GM12878 (cell line): ENCODE data around the gene CRTC1. TPM values are rescaled to one million over a fixed set of nuclear protein-coding genes. Genes with fewer than 3 reads are reported as not detected.

Experiments used
- IKZF2 ChIP-seq, 2 experiments: fragments of 450-650 bp; IDR thresholded peaks; 2 replicates each; pipeline ENCODE4 v1.6.1; 2017; ENCODE audit warnings: mild to moderate bottlenecking in 2 of 2, moderate library complexity in 2 of 2
- KDM1A ChIP-seq: fragments of 200-600 bp; sonication (generic); IDR thresholded peaks from 2 replicates; pipeline ENCODE4 v1.6.1; 2016; ENCODE audit warnings: borderline replicate concordance
- MXI1 ChIP-seq: fragments of 150-350 bp; IDR thresholded peaks from 2 replicates; pipeline ENCODE4 v1.6.1; 2011; ENCODE audit warnings: low read depth, mild to moderate bottlenecking, inconsistent platforms, low read length, improper control_type of control experiment
- MYC ChIP-seq: IDR thresholded peaks from 2 replicates; pipeline ENCODE4 v1.6.1; 2011; ENCODE audit warnings: mild to moderate bottlenecking, low read length, moderate library complexity, inconsistent platforms; ENCODE audit not compliant: insufficient read depth, insufficient replicate concordance, insufficient read length, severe bottlenecking
- PRDM15 ChIP-seq: fragments of 450-650 bp; formaldehyde crosslinking; IDR thresholded peaks from 2 replicates; pipeline ENCODE4 v1.4.0; 2020; ENCODE audit warnings: mild to moderate bottlenecking, moderate library complexity
- TARDBP ChIP-seq: IDR thresholded peaks from 2 replicates; pipeline ENCODE4 v1.6.1; 2016; ENCODE audit warnings: borderline replicate concordance
- polyA plus RNA-seq, 11 experiments: library from polyadenylated mRNA; depleted of rRNA in 4 of 11; unstranded in 6 of 11; stranded (reverse) in 5 of 11; fragments of >200 nt; fragmentation: Nextera tagmentation in 4 of 11; fragmentation: Illumina TruSeq in 1 of 11; extraction: Ambion mirVana in 4 of 11; extraction: Trizol in 1 of 11; gene quantifications; 1 replicate in 1 of 11; 2 replicates in 10 of 11; pipeline versions ENCODE4 v1.2.1 to v1.2.3, GENCODE V29; 2011 to 2016; ENCODE audit warnings: inconsistent platforms in 2 of 11, missing spikeins in 2 of 11, low read depth in 1 of 11
- total RNA-seq, 4 experiments: library from RNA; depleted of rRNA in 3 of 4; stranded (reverse); fragments of >200 nt in 3 of 4; fragmentation: Illumina TruSeq in 1 of 4; extraction: Trizol in 1 of 4; gene quantifications; 2 replicates each; pipeline versions ENCODE4 v1.2.1 to v1.2.3, GENCODE V29; 2013 to 2021

CRTC1 gene
- total and polyA plus RNA-seq, 10 of the 15 experiments (the other 5 are each of a cell fraction or from before 2014, with no cell fraction given): 0.02 to 4.6 (median 1.1) TPM; not detected in 1

DNA sequence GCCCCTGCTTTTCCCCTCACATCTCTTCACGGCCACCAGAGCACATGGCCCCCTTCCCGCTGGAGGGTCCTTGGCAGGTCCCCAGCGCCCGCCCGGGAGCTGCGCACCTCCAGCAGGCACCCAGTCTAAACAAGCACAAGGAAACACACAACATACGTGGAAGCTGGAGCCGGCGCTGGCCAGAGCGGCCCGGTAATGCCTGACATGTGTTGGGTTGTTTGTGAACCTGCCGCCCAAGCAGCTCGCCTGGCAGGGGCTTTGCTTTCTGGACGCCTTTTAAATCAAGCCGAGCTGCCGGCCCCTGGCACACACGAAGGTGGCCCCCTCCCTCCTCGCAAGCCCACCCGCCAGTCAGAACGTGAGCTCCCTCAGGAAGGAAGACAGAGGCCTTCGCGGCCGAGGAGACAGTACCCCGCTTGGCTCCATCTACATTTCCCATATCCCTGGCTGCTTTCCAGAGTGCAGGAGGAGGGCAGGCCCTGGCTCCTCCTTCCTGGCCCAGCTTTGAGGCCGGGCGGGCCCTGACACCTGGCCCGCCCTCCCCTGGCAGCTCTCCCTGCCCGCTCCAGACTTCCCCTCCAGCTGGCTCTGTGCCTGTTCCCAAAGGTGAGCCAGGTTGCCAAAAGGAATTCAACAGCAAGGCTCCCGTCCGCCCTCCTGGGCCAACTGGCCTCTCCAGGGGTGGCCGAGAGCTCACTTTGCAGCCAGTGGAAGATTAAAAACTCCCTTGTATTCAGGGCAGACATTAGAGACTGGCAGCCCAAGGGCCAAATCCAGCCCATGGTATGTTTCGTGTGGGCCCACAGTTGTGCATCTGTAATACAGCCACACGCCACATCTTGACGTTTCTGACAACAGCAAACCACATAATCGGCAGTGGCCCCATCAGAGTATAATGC is 78.9 kb downstream of the CRTC1 start (continued):
- no peak for TF ChIP-seq PRDM15 (CRISPR knock-in tag)
- TF ChIP-seq TARDBP: no peak
- no peak for TF ChIP-seq MXI1
- TF ChIP-seq KDM1A: no peak
- TF ChIP-seq MYC: no peak
- no peak for TF ChIP-seq IKZF2 (IDR thresholded peaks at IDR 0.05)
